HFF-Myc (cell line): ENCODE data around the gene ELP2.

Experiments used
- DNase-seq: peaks from one replicate; pipeline ENCODE4 v3.0.0-alpha.2; 2011; ENCODE audit warnings: low read depth; ENCODE audit errors: extremely low read depth
- H3K4me3 ChIP-seq: replicated peaks from 2 replicates; pipeline ENCODE4 v1.5.1; 2011; ENCODE audit warnings: low read depth, mild to moderate bottlenecking, control low read depth, low read length
- CTCF ChIP-seq: IDR thresholded peaks from 2 replicates; pipeline ENCODE4 v1.5.1; 2012; ENCODE audit warnings: mild to moderate bottlenecking, low read depth, low read length, control low read depth; ENCODE audit errors: missing control alignments

Gene ELP2

DNA sequence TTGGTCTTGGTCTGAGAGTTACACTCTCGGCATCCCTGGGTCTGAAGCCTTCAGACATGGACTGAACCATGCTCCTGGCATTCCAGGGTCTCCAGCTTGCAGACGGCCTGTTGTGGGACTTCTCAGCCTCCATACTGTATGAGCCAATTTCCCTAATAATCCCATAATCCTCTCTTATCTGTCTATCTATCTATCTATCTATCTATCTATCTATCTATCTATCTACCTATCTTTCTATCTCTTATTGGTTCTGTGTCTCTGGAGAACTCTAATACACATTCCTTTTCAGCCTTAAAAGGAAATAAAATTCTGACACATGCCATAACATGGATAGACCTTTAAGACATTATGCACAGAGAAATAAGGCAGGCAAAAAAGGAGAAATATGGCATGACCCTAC, 24.9 kb upstream of the ELP2 start:
- TF ChIP-seq CTCF, result no peak
- no peak overlapping the region for H3K4me3 ChIP-seq
- DNase-seq, result no peak

GRCh38 chr18:36107477-36107876, 22.2 kb upstream of the ELP2 start:
- DNase-seq, result no peak
- H3K4me3 ChIP-seq, result no peak overlapping the region
- TF ChIP-seq CTCF, result no peak

- no peak for TF ChIP-seq CTCF
- H3K4me3 ChIP-seq, result no peak overlapping the region
- no peak for DNase-seq
Observed at GRCh38 chr18:36108196-36108595, 21.5 kb upstream of the ELP2 start.

DNA sequence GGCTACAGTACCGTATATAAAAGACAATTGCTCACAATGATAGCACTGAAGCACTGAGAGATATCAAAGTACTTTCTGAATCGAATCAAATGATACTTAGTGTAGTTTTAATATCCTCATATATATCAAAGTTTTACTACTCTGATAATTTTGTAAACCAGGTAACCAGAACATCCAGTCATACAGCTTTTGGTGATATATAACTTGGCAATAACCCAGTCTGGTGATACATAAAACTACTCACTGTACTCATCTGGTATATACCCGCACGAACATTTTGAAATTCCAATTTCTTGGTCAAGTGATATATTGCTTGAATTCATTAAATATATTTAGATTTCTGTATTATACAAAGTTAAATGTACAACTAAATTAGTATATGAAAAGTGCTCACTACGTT, 21.1 kb upstream of the ELP2 start:
- H3K4me3 ChIP-seq, result no peak overlapping the region
- TF ChIP-seq CTCF, result no peak
- DNase-seq, result no peak

GRCh38 chr18:36109737-36110136, 20.0 kb upstream of the ELP2 start:
- no peak for DNase-seq
- no peak overlapping the region for H3K4me3 ChIP-seq
- no peak for TF ChIP-seq CTCF

GRCh38 chr18:36112302-36112701, 17.4 kb upstream of the ELP2 start:
- no peak for TF ChIP-seq CTCF
- DNase-seq, result no peak
- H3K4me3 ChIP-seq, result no peak overlapping the region

DNA sequence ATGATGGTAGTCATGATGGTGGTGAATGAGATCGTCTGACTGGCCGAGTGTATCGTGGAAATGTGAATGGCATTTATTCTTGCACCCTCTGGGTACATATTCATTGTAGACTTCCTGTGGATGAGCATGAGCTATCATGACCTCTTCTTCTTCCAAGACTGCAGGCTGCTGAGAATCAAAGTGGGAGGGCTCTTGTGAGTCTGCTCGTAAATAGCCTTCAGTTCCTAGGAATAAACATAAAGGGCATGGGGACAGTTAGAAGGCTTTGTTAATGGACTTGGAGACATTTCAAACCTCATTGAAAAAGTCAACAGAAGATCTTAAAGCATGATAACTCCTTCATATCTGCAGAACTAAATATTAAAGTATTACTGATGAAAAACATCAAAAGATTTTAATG, 15.4 kb upstream of the ELP2 start:
- DNase-seq, result no peak
- no peak for TF ChIP-seq CTCF
- no peak overlapping the region for H3K4me3 ChIP-seq
